Hepatocyte (in vitro differentiated cells): Measurements from ENCODE around the gene SELENOT. TPM values are rescaled to one million over a fixed set of nuclear protein-coding genes. Genes with fewer than 3 reads are reported as not detected.

ENCODE experiments used
- DNase-seq: peaks from one replicate; pipeline ENCODE4 v3.0.0-alpha.2; 2016; ENCODE audit warnings: low spot score
- H2AFZ ChIP-seq: fragments of 200-600 bp; sonication (generic); 2 replicates; pipeline ENCODE4 v1.6.0; 2016; ENCODE audit warnings: antibody characterized with exemption, mild to moderate bottlenecking
- H3K27ac ChIP-seq: fragments of 200-600 bp; sonication (generic); 2 replicates; pipeline ENCODE4 v1.5.1; 2016; ENCODE audit warnings: mild to moderate bottlenecking
- H3K27me3 ChIP-seq: fragments of 200-600 bp; sonication (generic); 2 replicates; pipeline ENCODE4 v1.6.1; 2016
- H3K36me3 ChIP-seq: fragments of 200-600 bp; sonication (generic); replicated peaks from 2 replicates; pipeline ENCODE4 v1.5.1; 2016; ENCODE audit warnings: low read depth; ENCODE audit not compliant: insufficient read depth
- H3K4me1 ChIP-seq: fragments of 200-600 bp; sonication (generic); 2 replicates; pipeline ENCODE4 v1.5.1; 2016; ENCODE audit warnings: mild to moderate bottlenecking, moderate library complexity; ENCODE audit not compliant: insufficient read depth
- H3K4me2 ChIP-seq: fragments of 200-600 bp; sonication (generic); 2 replicates; pipeline ENCODE4 v1.6.0; 2016
- H3K4me3 ChIP-seq: fragments of 200-600 bp; sonication (generic); 2 replicates; pipeline ENCODE4 v1.5.1; 2016; ENCODE audit warnings: mild to moderate bottlenecking
- H3K79me2 ChIP-seq: fragments of 200-600 bp; sonication (generic); 2 replicates; pipeline ENCODE4 v1.6.0; 2017; ENCODE audit warnings: mild to moderate bottlenecking
- H3K9me2 ChIP-seq: fragments of 200-600 bp; sonication (generic); replicated peaks from 2 replicates; pipeline ENCODE4 v1.6.0; 2017; ENCODE audit warnings: mild to moderate bottlenecking; ENCODE audit not compliant: insufficient read depth
- H3K9me3 ChIP-seq: fragments of 200-600 bp; sonication (generic); 2 replicates; pipeline ENCODE4 v1.5.1; 2016; ENCODE audit warnings: low read depth, mild to moderate bottlenecking
- H4K20me1 ChIP-seq: fragments of 200-600 bp; sonication (generic); 2 replicates; pipeline ENCODE4 v1.6.0; 2016; ENCODE audit warnings: mild to moderate bottlenecking; ENCODE audit not compliant: insufficient read depth, poor library complexity, severe bottlenecking
- EZH2 ChIP-seq: fragments of 200-600 bp; sonication (generic); IDR thresholded peaks from 2 replicates; pipeline ENCODE4 v1.6.1; 2016; ENCODE audit warnings: antibody characterized with exemption, mild to moderate bottlenecking, borderline replicate concordance
- EZH2phosphoT487 ChIP-seq: fragments of 200-600 bp; sonication (generic); IDR thresholded peaks from one replicate; pipeline ENCODE4 v1.6.1; 2018; ENCODE audit warnings: antibody characterized with exemption, mild to moderate bottlenecking, low read depth, moderate library complexity; ENCODE audit not compliant: unreplicated experiment, severe bottlenecking
- WGBS: methylation state at CpG from one replicate; pipeline ENCODE4 v1.1.6; 2016; ENCODE audit warnings: low lambda C conversion rate; ENCODE audit errors: missing lambda C conversion rate; 5-methylcytosine and 5-hydroxymethylcytosine counted together
- polyA plus RNA-seq: library from polyadenylated mRNA; unstranded; fragments of >200 nt; fragmentation: Nextera tagmentation; extraction: Ambion mirVana; gene quantifications from 2 replicates; pipeline ENCODE4 v1.2.1, GENCODE V29; 2016
- total RNA-seq: library from RNA; depleted of rRNA; stranded (reverse); fragments of >200 nt; gene quantifications from 2 replicates; pipeline ENCODE4 v1.2.3, GENCODE V29; 2014
- TF ChIP-seq, protein P1 (sequence below): fragments of 200-600 bp; sonication (generic); IDR thresholded peaks from 2 replicates; pipeline ENCODE4 v1.5.1; 2016; ENCODE audit warnings: antibody characterized with exemption, mild to moderate bottlenecking; ENCODE audit not compliant: poor library complexity

SELENOT gene
- total and polyA plus RNA-seq, 2 experiments from 2014 or later: 147 to 175 TPM

DNA sequence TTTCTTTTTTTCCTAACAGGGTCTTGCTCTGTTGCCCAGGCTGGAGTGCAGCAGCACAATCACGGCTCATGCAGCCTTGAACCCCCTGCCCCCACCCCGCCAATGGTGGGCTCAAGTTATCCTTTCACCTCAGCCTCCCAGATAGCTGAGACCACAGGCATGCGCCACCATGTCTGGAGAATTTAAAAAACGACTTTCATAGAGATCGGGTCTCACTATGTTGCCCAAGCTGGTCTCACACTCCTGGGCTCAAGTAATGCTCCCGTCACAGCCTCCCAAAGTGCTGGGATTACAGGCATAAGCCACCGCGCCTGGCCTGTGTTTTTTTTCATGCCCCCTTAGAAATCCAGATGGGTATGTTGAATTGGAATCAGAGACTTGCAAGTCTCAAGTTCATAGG, 60.3 kb downstream of the SELENOT start:
- WGBS: 92% methylated on average over 8 of the region's 8 CpGs
- Histone ChIP-seq H3K9me3 (no peaks in the 10 kb centered on the region), H3K79me2 (no peaks in the 10 kb centered on the region), H3K4me3 (no peak overlapping the region), H4K20me1 (no peaks in the 10 kb centered on the region), H3K27me3 (no peaks in the 10 kb centered on the region), H3K36me3 (no peaks in the 10 kb centered on the region), H3K27ac (no peak overlapping the region), H3K4me2 (no peak overlapping the region), H3K4me1 (no peaks in the 10 kb centered on the region), H3K9me2 (no peaks in the 10 kb centered on the region), H2AFZ (no peak overlapping the region)
- no peak for DNase-seq
- TF ChIP-seq EZH2: no peak
- TF ChIP-seq, protein P1, sequence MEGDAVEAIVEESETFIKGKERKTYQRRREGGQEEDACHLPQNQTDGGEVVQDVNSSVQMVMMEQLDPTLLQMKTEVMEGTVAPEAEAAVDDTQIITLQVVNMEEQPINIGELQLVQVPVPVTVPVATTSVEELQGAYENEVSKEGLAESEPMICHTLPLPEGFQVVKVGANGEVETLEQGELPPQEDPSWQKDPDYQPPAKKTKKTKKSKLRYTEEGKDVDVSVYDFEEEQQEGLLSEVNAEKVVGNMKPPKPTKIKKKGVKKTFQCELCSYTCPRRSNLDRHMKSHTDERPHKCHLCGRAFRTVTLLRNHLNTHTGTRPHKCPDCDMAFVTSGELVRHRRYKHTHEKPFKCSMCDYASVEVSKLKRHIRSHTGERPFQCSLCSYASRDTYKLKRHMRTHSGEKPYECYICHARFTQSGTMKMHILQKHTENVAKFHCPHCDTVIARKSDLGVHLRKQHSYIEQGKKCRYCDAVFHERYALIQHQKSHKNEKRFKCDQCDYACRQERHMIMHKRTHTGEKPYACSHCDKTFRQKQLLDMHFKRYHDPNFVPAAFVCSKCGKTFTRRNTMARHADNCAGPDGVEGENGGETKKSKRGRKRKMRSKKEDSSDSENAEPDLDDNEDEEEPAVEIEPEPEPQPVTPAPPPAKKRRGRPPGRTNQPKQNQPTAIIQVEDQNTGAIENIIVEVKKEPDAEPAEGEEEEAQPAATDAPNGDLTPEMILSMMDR: no peak
- no peak for TF ChIP-seq EZH2phosphoT487

DNA sequence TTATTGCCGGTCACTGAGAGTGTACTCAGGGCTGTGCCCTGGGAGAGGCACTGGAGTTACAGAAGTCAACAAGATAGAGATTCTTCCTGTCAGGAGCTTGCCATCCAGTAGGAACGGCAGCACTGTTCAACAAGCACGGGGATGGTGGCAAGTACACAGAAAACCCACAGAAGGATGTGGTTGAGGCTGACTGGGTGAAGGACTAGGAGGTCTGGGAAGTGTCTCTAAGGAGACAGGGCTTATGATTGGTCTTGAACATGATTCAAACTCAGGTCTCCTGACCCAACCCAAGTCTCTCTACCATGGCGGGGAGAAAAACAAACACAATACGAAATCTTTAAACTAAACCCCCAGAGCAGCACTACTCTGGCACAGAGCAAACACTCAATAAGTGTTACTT, 63.0 kb downstream of the SELENOT start:
- Histone ChIP-seq H3K4me2 (no peak overlapping the region), H3K4me3 (no peak overlapping the region), H3K4me1 (no peaks in the 10 kb centered on the region), H4K20me1 (no peaks in the 10 kb centered on the region), H2AFZ (no peak overlapping the region), H3K36me3 (no peaks in the 10 kb centered on the region), H3K9me3 (no peaks in the 10 kb centered on the region), H3K9me2 (no peaks in the 10 kb centered on the region), H3K27ac (no peak overlapping the region), H3K27me3 (no peaks in the 10 kb centered on the region), H3K79me2 (no peaks in the 10 kb centered on the region)
- DNase-seq: no peak
- TF ChIP-seq EZH2: no peak
- no peak for TF ChIP-seq EZH2phosphoT487
- 90% methylated on average over 5 of the region's 5 CpGs for WGBS

DNA sequence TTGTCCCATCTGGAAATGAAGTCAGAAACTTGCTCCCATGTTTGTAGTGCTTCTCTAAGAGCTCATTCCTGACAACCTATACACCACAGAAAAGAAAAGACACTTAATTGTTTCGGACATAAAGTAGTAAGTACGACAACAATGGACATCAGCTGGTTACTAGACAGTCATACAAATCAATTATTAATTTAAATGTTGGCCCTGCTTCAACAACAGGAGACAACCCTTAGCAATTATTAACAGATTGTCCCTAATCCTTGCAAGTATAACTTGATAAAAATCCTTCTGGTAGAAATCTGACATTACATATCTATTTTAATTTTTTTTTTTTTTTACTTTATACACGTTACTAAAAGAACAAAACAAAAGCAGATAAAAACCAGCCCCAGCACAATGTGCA, 70.8 kb downstream of the SELENOT start:
- DNase-seq: no peak
- TF ChIP-seq EZH2 (no peak), EZH2phosphoT487 (no peak)
- TF ChIP-seq, protein P1: no peak
- H3K4me2 ChIP-seq: no peak overlapping the region
- H3K9me3 ChIP-seq: no peaks in the 10 kb centered on the region
- no peaks in the 10 kb centered on the region for H3K27me3 ChIP-seq
- no peaks in the 10 kb centered on the region for H3K36me3 ChIP-seq
- no peaks in the 10 kb centered on the region for H4K20me1 ChIP-seq
- H2AFZ ChIP-seq: no peak overlapping the region
- 98% methylated on average over 3 of the region's 3 CpGs for WGBS
- no peak overlapping the region for H3K27ac ChIP-seq
- H3K4me1 ChIP-seq: no peaks in the 10 kb centered on the region
- H3K79me2 ChIP-seq: no peaks in the 10 kb centered on the region
- no peak overlapping the region for H3K4me3 ChIP-seq
- no peaks in the 10 kb centered on the region for H3K9me2 ChIP-seq

DNA sequence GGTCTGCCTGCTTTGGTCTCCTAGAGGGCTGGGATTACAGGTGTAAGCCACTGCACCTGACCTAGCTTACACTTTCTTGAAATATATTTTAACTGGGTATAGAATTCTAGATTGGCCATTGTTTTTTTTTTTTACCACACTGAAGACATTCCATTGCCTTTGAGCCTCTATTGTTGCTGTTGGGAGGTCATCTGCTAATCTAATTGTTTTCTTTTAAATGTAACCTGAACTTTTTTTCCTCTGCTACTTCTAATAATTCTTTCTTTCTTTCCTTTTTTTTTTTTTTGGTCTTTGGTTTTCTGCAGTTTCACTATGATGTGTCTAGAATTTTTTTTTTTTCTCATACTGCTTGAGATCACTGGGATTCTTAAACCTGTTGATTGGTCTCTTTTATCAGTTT, 72.5 kb downstream of the SELENOT start:
- no peaks in the 10 kb centered on the region for H3K4me1 ChIP-seq
- H3K4me2 ChIP-seq: no peak overlapping the region
- H3K27ac ChIP-seq: no peak overlapping the region
- H2AFZ ChIP-seq: no peak overlapping the region
- no peaks in the 10 kb centered on the region for H3K9me2 ChIP-seq
- no peak overlapping the region for H3K4me3 ChIP-seq
- TF ChIP-seq EZH2 (no peak), EZH2phosphoT487 (no peak)
- TF ChIP-seq, protein P1: no peak
- H3K27me3 ChIP-seq: no peaks in the 10 kb centered on the region
- no peaks in the 10 kb centered on the region for H3K79me2 ChIP-seq
- no peaks in the 10 kb centered on the region for H3K9me3 ChIP-seq
- no peak for DNase-seq
- no peaks in the 10 kb centered on the region for H4K20me1 ChIP-seq
- H3K36me3 ChIP-seq: no peaks in the 10 kb centered on the region

Other genes with a start within 250 kb of the SELENOT start
- gene TSC22D2, start 195.0 kb upstream of the SELENOT start, total RNA-seq: 25.0 and 34.9 TPM in 2 replicates
- gene TSC22D2, start 195.0 kb upstream of the SELENOT start, polyA plus RNA-seq: 36.9 and 38.8 TPM in 2 replicates
- 202 and 233 TPM in 2 replicates for gene SERP1, start 56.8 kb upstream of the SELENOT start, total RNA-seq
- gene SERP1, start 56.8 kb upstream of the SELENOT start, polyA plus RNA-seq: 157 and 165 TPM in 2 replicates
- gene EIF2A, start 56.5 kb upstream of the SELENOT start, total RNA-seq: 112 TPM in 2 replicates
- 34.4 and 34.5 TPM in 2 replicates for gene EIF2A, start 56.5 kb upstream of the SELENOT start, polyA plus RNA-seq
- gene ERICH6, start 100.6 kb downstream of the SELENOT start, total RNA-seq: not detected in 2 replicates
- gene ERICH6, start 100.6 kb downstream of the SELENOT start, polyA plus RNA-seq: 0.61 TPM in 1 of 2 replicates, not detected in the other
- gene SIAH2, start 159.8 kb downstream of the SELENOT start, total RNA-seq: 43.6 and 46.4 TPM in 2 replicates
- gene SIAH2, start 159.8 kb downstream of the SELENOT start, polyA plus RNA-seq: 54.3 and 57.9 TPM in 2 replicates